Trophoblast cell (in vitro differentiated cells and primary cell): ENCODE data around the gene FURIN.
"Not testable (repeated sequence)": the region's sequence is repeated elsewhere in the genome, so short reads cannot be mapped to it uniquely, and the experiment has no call there.

Experiments used
- DNase-seq, 2 donors: peaks; one replicate each; pipeline ENCODE4 v3.0.0-alpha.2; 2016
- H2AFZ ChIP-seq: 2 replicates; pipeline ENCODE4 v1.6.1; 2013; ENCODE audit warnings: low read length, moderate library complexity, mild to moderate bottlenecking; ENCODE audit not compliant: insufficient read depth, poor library complexity
- H2AK5ac ChIP-seq: 2 replicates; pipeline ENCODE4 v1.6.1; 2013; ENCODE audit warnings: mild to moderate bottlenecking, low read length
- H2BK120ac ChIP-seq: 2 replicates; pipeline ENCODE4 v1.6.1; 2013; ENCODE audit warnings: low read length, mild to moderate bottlenecking, moderate library complexity; ENCODE audit not compliant: insufficient read depth, poor library complexity
- H2BK12ac ChIP-seq: 2 replicates; pipeline ENCODE4 v1.6.1; 2013; ENCODE audit warnings: mild to moderate bottlenecking, low read length, moderate library complexity
- H2BK5ac ChIP-seq: 2 replicates; pipeline ENCODE4 v1.6.1; 2013; ENCODE audit warnings: low read length, low read depth, moderate library complexity, mild to moderate bottlenecking; ENCODE audit not compliant: poor library complexity
- H3K14ac ChIP-seq: 2 replicates; pipeline ENCODE4 v1.6.1; 2013; ENCODE audit warnings: mild to moderate bottlenecking, low read length
- H3K18ac ChIP-seq: 2 replicates; pipeline ENCODE4 v1.6.1; 2013; ENCODE audit warnings: mild to moderate bottlenecking, low read length
- H3K23ac ChIP-seq: 2 replicates; pipeline ENCODE4 v1.6.1; 2013; ENCODE audit warnings: low read length
- H3K27ac ChIP-seq: 2 replicates; pipeline ENCODE4 v1.5.1; 2013; ENCODE audit warnings: low read depth, mild to moderate bottlenecking, inconsistent platforms, low read length, moderate library complexity
- H3K27me3 ChIP-seq: 2 replicates; pipeline ENCODE4 v1.6.1; 2013; ENCODE audit warnings: inconsistent platforms, mild to moderate bottlenecking, low read length, moderate library complexity; ENCODE audit not compliant: insufficient read depth
- H3K36me3 ChIP-seq, 2 experiments: 1 replicate in 1 of 2; 2 replicates in 1 of 2; pipeline ENCODE4 v1.6.1; 2013; ENCODE audit warnings: low read length in 2 of 2, mild to moderate bottlenecking in 2 of 2, moderate library complexity in 1 of 2; ENCODE audit not compliant: insufficient read depth in 2 of 2, control insufficient read depth in 1 of 2
- H3K4ac ChIP-seq: 2 replicates; pipeline ENCODE4 v1.6.1; 2013; ENCODE audit warnings: low read depth, mild to moderate bottlenecking, low read length, moderate library complexity
- H3K4me1 ChIP-seq, 2 experiments: 1 replicate in 1 of 2; 2 replicates in 1 of 2; pipeline ENCODE4 v1.6.1; 2013; ENCODE audit warnings: low read length in 2 of 2, mild to moderate bottlenecking in 2 of 2, moderate library complexity in 1 of 2; ENCODE audit not compliant: insufficient read depth in 2 of 2, control insufficient read depth in 1 of 2
- H3K4me2 ChIP-seq: 2 replicates; pipeline ENCODE4 v1.6.1; 2013; ENCODE audit warnings: inconsistent platforms, mild to moderate bottlenecking, low read length, moderate library complexity
- H3K4me3 ChIP-seq: 2 replicates; pipeline ENCODE4 v1.5.1; 2013; ENCODE audit warnings: mild to moderate bottlenecking, low read depth, low read length, inconsistent platforms
- H3K79me1 ChIP-seq: one replicate; pipeline ENCODE4 v1.6.1; 2013; ENCODE audit warnings: low read length
- H3K79me2 ChIP-seq: 2 replicates; pipeline ENCODE4 v1.6.1; 2013; ENCODE audit warnings: low read length, mild to moderate bottlenecking; ENCODE audit not compliant: control insufficient read depth, insufficient read depth, poor library complexity
- H3K9ac ChIP-seq: 2 replicates; pipeline ENCODE4 v1.6.1; 2013; ENCODE audit warnings: mild to moderate bottlenecking, low read length
- H3K9me3 ChIP-seq: 2 replicates; pipeline ENCODE4 v1.6.1; 2013; ENCODE audit warnings: low read depth, mild to moderate bottlenecking, control low read depth, inconsistent platforms, low read length; ENCODE audit not compliant: insufficient read depth
- H4K12ac ChIP-seq: 2 replicates; pipeline ENCODE4 v1.6.1; 2013; ENCODE audit warnings: low read depth, mild to moderate bottlenecking, low read length, moderate library complexity
- H4K8ac ChIP-seq: 2 replicates; pipeline ENCODE4 v1.6.1; 2013; ENCODE audit warnings: low read depth, mild to moderate bottlenecking, low read length, moderate library complexity
- H4K91ac ChIP-seq: one replicate; pipeline ENCODE4 v1.6.1; 2013; ENCODE audit warnings: low read depth, mild to moderate bottlenecking, low read length, moderate library complexity
- WGBS: extraction: QIAGEN DNeasy Blood & Tissue Kit; methylation state at CpG from one replicate; pipeline ENCODE4 v1.1.7; 2013; ENCODE audit warnings: missing lambda C conversion rate; ENCODE audit not compliant: insufficient read length, insufficient coverage; ENCODE audit errors: extremely low coverage; 5-methylcytosine and 5-hydroxymethylcytosine counted together

Gene FURIN

DNA sequence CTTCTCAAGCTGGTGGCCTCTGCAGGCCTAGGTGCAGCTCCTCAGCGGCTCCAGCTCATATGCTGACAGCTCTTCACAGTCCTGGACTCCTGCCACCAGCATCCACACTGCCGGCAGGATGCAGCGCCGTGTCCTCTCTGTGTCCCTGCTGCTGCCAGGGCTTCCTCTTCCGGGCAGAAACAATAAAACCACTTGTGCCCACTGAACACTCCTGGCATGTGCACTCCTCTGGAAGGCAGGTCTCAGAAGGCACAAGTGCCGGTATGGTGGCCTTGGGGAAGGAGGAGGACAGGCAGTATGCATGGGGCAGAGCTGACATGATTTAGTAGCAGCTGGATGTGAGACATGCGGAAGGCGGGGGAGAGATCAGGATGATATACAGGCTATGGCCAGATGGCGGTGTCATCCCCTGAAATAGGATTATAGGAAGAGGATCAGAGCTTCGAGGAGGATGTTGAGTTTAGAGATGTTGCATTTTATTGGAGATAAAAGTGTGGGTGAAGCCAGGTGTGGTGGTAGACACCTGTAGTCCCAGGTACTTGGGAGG lies 27.3 kb downstream of the FURIN start:
- no peak overlapping the region for H2BK5ac ChIP-seq
- H3K23ac ChIP-seq, result no peak overlapping the region
- no peak for DNase-seq
- H2AK5ac ChIP-seq, result no peak overlapping the region
- H3K4me3 ChIP-seq, result no peak overlapping the region
- WGBS, result no CpG with 5 or more reads among the region's 10 CpGs
- peaks cover 43 to 45% of the 10 kb centered on the region in 2 experiments for H3K36me3 ChIP-seq
- peaks cover 2% of the 10 kb centered on the region for H3K9me3 ChIP-seq
- H2BK120ac ChIP-seq, result no peak overlapping the region
- H4K12ac ChIP-seq, result no peak overlapping the region
- H2BK12ac ChIP-seq, result no peak overlapping the region
- H3K18ac ChIP-seq, result no peak overlapping the region
- H3K9ac ChIP-seq, result no peak overlapping the region
- no peaks in the 10 kb centered on the region for H3K79me1 ChIP-seq
- H2AFZ ChIP-seq, result no peak overlapping the region
- H3K4me2 ChIP-seq, result no peak overlapping the region
- no peak overlapping the region for H4K8ac ChIP-seq
- H3K4me1 ChIP-seq, result no peaks in the 10 kb centered on the region
- no peak overlapping the region for H3K4ac ChIP-seq
- H3K14ac ChIP-seq, result no peak overlapping the region
- no peaks in the 10 kb centered on the region for H3K79me2 ChIP-seq
- H3K27me3 ChIP-seq, result no peaks in the 10 kb centered on the region
- no peak overlapping the region for H4K91ac ChIP-seq
- no peak overlapping the region for H3K27ac ChIP-seq

DNA sequence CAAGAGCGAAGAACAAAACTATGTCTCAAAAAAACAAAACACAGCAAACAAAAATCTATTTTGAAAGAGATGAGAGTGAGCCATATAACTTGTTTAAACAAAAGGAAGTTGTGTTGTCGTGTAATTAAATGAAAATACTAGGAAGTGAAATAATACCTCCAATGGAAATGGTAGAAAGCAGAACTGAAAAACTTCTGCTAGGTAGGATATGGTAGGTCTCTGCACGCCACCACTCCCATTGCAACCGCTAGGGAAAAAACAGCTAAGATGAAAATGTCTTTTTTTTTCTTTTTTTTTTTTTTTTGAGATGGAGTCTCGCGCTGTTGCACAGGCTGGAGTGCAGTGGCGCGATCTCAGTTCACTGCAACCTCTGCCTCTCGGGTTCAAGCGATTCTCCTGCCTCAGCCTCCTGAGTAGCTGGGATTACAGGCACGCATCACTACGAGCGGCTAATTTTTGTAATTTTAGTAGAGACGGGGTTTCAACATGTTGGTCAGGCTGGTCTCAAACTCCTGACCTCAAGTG lies 28.8 kb downstream of the FURIN start:
- H4K12ac ChIP-seq, H4K91ac ChIP-seq, H2AK5ac ChIP-seq, H3K23ac ChIP-seq, H2BK120ac ChIP-seq, H3K9ac ChIP-seq, H3K4ac ChIP-seq, H3K4me1 ChIP-seq, H3K27ac ChIP-seq, H2BK5ac ChIP-seq, H3K79me2 ChIP-seq, H3K14ac ChIP-seq, H4K8ac ChIP-seq, H3K79me1 ChIP-seq, H3K4me2 ChIP-seq, H2AFZ ChIP-seq, H3K4me3 ChIP-seq, H3K27me3 ChIP-seq, H3K18ac ChIP-seq, DNase-seq, H2BK12ac ChIP-seq, H3K9me3 ChIP-seq: not testable (repeated sequence)
- WGBS, result no CpG with 5 or more reads among the region's 14 CpGs
- H3K36me3 ChIP-seq, result peaks cover 28 to 31% of the 10 kb centered on the region in 2 experiments

DNA sequence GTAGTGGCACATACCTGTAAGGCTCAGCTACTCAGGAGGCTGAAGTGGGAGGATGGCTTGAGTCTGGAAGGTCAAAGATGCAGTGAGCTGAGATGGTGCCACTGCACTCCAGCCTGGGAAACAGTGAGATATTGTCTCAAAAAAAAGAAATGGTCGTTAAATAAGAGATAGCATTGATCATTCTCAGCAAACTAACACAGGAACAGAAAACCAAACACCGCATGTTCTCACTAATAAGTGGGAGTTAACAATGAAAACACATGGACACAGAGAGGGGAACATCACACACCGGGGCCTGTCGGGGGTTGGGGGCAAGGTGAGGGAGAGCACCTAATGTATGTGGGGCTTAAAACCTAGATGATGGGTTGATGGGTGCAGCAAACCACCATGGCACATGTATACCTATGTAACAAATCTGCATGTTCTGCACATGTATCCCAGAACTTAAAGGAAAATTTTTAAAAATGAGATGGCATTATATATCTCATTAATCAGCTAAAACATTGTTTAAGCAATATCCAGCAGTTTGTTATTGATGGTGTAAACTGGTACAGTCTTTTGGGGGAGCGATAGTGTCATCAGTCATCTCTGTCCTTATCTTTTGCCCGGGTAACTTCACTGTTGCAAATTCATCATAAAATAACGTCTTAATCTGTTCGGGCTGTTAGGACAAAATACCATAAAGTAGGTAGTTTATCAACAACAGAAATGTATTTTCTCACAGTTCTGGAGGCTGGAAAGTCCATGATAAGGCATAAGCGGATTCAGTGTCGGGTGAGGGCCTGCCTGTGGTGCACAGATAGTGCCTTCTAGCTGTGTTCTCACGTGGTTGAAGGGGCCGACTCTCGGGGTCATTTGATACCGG lies 33.0 kb downstream of the FURIN start:
- Histone ChIP-seq H2BK12ac (no peak overlapping the region), H3K18ac (no peak overlapping the region), H4K91ac (no peak overlapping the region), H2BK5ac (no peak overlapping the region), H3K4ac (no peak overlapping the region), H3K4me3 (no peak overlapping the region), H2AK5ac (no peak overlapping the region), H3K9me3 (no peaks in the 10 kb centered on the region), H3K4me1 (peaks cover 5 to 9% of the 10 kb centered on the region in 2 experiments), H4K8ac (no peak overlapping the region), H3K4me2 (peak overlapping the region; percentile 82), H3K9ac (no peak overlapping the region), H4K12ac (no peak overlapping the region), H2BK120ac (no peak overlapping the region), H3K14ac (no peak overlapping the region), H3K23ac (no peak overlapping the region), H2AFZ (no peak overlapping the region), H3K79me2 (peaks cover 2% of the 10 kb centered on the region), H3K27me3 (no peaks in the 10 kb centered on the region), H3K36me3 (peaks cover 13% of the 10 kb centered on the region in 2 experiments), H3K27ac (peak overlapping the region; percentile 83), H3K79me1 (peaks cover 4% of the 10 kb centered on the region)
- DNase-seq, result no peak
- no CpG with 5 or more reads among the region's 14 CpGs for WGBS

DNA sequence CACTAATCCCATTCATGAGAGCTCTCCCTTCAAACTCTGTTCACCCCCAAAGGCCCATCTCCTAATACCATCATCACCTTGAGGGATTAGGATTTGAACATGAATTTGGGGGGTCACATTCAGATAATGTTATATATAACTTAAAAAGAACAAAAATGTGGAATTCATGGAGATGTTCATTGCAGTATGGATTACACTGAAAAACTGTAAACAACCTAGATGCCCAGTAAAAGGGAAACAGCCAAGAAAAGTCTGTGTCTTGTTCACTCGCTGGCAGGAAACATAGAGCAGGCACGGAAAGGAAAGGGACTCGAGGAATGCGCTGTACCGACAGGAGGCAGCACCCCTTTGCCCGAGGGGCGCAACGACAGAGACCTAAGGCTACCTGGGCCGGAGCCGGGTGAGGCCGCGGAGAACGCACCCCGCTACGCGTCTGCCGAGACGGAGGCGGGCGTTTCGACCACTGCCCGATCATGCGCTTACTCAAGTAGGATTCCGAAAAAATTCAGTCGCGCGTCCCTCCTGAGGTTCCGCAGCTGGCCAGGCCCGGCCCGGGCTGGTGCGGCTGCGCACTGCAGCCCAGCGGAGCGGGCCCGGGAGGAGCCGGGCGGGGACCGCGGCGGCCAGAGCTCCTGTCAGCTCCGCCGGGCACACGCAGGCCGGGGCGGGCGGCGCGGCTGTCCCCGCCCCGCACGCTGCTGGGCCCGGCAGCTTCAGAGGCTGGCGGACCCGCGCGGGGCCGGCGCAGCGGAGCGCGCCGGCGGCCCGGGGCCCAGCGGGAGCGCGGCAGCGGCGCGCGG lies 33.9 kb downstream of the FURIN start:
- H2AK5ac ChIP-seq, result no peak overlapping the region
- peak overlapping the region; percentile 79 for H2BK5ac ChIP-seq
- H3K9ac ChIP-seq, result peak overlapping the region; percentile 91
- H3K36me3 ChIP-seq, result peaks cover 21% of the 10 kb centered on the region in 2 experiments
- peak overlapping the region; percentile 82 for H3K4me2 ChIP-seq
- H3K27me3 ChIP-seq, result no peaks in the 10 kb centered on the region
- peak overlapping the region; percentile 94 for H2BK120ac ChIP-seq
- peak overlapping the region; percentile 83 for H2AFZ ChIP-seq
- H4K91ac ChIP-seq, result peak overlapping the region; percentile 92
- peaks cover 4% of the 10 kb centered on the region for H3K79me1 ChIP-seq
- H3K18ac ChIP-seq, result peak overlapping the region; percentile 87
- no peaks in the 10 kb centered on the region for H3K9me3 ChIP-seq
- peaks cover 5 to 9% of the 10 kb centered on the region in 2 experiments for H3K4me1 ChIP-seq
- H3K27ac ChIP-seq, result peak overlapping the region; percentile 83
- H3K79me2 ChIP-seq, result peaks cover 2% of the 10 kb centered on the region
- H3K4me3 ChIP-seq, result peak overlapping the region; percentile 86
- H3K14ac ChIP-seq, result peak overlapping the region; percentile 88
- no peak overlapping the region for H3K23ac ChIP-seq
- DNase-seq, result peak; percentile 87 to 90
- H4K12ac ChIP-seq, result peak overlapping the region; percentile 95
- peak overlapping the region; percentile 90 for H2BK12ac ChIP-seq
- H3K4ac ChIP-seq, result peak overlapping the region; percentile 42
- no CpG with 5 or more reads among the region's 71 CpGs for WGBS
- H4K8ac ChIP-seq, result peak overlapping the region; percentile 98
